ENCODE data around the gene C5orf46.

DNA sequence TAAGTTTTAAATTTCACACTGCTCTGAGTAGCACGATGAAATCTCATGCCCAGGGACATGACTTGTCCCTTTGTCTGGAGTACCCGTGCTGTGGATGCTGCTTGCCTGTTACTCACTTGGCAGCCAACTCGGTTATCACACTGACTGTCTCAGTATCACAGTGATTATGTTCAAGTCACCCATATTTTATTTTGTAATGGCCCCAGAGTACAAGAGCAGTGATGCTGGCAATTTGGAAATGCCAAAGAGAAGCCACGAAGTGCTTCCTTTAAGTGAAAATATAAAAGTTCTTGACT lies 50.6 kb downstream of the C5orf46 start:
- TF ChIP-seq CHD2 (IDR thresholded peaks at IDR 0.05; ENCODE audit: low read length, partially characterized antibody) = no peak
- TF ChIP-seq, protein P1, sequence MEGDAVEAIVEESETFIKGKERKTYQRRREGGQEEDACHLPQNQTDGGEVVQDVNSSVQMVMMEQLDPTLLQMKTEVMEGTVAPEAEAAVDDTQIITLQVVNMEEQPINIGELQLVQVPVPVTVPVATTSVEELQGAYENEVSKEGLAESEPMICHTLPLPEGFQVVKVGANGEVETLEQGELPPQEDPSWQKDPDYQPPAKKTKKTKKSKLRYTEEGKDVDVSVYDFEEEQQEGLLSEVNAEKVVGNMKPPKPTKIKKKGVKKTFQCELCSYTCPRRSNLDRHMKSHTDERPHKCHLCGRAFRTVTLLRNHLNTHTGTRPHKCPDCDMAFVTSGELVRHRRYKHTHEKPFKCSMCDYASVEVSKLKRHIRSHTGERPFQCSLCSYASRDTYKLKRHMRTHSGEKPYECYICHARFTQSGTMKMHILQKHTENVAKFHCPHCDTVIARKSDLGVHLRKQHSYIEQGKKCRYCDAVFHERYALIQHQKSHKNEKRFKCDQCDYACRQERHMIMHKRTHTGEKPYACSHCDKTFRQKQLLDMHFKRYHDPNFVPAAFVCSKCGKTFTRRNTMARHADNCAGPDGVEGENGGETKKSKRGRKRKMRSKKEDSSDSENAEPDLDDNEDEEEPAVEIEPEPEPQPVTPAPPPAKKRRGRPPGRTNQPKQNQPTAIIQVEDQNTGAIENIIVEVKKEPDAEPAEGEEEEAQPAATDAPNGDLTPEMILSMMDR (IDR thresholded peaks at IDR 0.05) = no peak
- TF ChIP-seq CHD4 (IDR thresholded peaks at IDR 0.05; ENCODE audit: borderline replicate concordance) = no peak

Data from A549 (cell line).